Heart left ventricle (tissue), 13 donors: ENCODE measurements around the gene LRP11.
"Not testable (repeated sequence)": the region's sequence is repeated elsewhere in the genome, so short reads cannot be mapped to it uniquely, and the experiment has no call there.

Experiments used
- POLR2A ChIP-seq, 2 donors: fragments of 450-650 bp; IDR thresholded peaks; one replicate each; pipeline ENCODE4 v1.6.1; 2017; ENCODE audit warnings: antibody characterized with exemption in 2 of 2, mild to moderate bottlenecking in 2 of 2, moderate library complexity in 2 of 2
- TF ChIP-seq, protein P1 (sequence below), 12 donors: fragments of 200-600 bp; sonication (generic) in 4 of 12; IDR thresholded peaks; one replicate each; pipeline versions ENCODE4 v1.5.0 to v1.8.0; 2018 to 2022; ENCODE audit warnings: antibody characterized with exemption in 12 of 12, mild to moderate bottlenecking in 5 of 12
- donor health status: ischemic (EF 13 %, LVEDD 7.1; RV severe dilation, severe dysfunction).
- donor health status: DM: no; HTN: yes; CAD: no.
- donor health status: DM: no; HTN: no; CAD: no.
- donor health status: ischemic (EF 25% LVEDD 6.9; RV normal size, moderate dysfunction).
- donor health status: ischemic (EF 25% LVEDD 5.7; RV mildly dilated, moderate dysfunction).
- donor health status: ischemic (EF 35%, LVEDD 5.7; RV mildly dilated, moderate dysfunction).
- donor health status: nonischemic (EF 11% LVEDD 7.7; RV severe dilation, severe dysfunction).
- donor health status: DM: yes; HTN: yes; CAD: no.
- donor health status: PGD.
- donor health status: ischemic (EF 29% LVEDD 5.4; RV normal size, mild dysfunction).
- donor health status: nonischemic (EF 23%, LVEDD 6.1; RV moderate dilation, normal function).

- TF ChIP-seq, protein P1, sequence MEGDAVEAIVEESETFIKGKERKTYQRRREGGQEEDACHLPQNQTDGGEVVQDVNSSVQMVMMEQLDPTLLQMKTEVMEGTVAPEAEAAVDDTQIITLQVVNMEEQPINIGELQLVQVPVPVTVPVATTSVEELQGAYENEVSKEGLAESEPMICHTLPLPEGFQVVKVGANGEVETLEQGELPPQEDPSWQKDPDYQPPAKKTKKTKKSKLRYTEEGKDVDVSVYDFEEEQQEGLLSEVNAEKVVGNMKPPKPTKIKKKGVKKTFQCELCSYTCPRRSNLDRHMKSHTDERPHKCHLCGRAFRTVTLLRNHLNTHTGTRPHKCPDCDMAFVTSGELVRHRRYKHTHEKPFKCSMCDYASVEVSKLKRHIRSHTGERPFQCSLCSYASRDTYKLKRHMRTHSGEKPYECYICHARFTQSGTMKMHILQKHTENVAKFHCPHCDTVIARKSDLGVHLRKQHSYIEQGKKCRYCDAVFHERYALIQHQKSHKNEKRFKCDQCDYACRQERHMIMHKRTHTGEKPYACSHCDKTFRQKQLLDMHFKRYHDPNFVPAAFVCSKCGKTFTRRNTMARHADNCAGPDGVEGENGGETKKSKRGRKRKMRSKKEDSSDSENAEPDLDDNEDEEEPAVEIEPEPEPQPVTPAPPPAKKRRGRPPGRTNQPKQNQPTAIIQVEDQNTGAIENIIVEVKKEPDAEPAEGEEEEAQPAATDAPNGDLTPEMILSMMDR (IDR thresholded peaks at IDR 0.05) = not testable (repeated sequence)
- TF ChIP-seq POLR2A (IDR thresholded peaks at IDR 0.05) = not testable (repeated sequence)
Measured at GRCh38 chr6:149862424-149862738, 1.8 kb downstream of the LRP11 start.
